GM12801 (cell line): ENCODE results near the gene UBE2E2.

ENCODE experiments used
- TF ChIP-seq, protein P1 (sequence below): IDR thresholded peaks from one replicate; pipeline ENCODE4 v1.5.1; 2011; ENCODE audit warnings: control low read depth; ENCODE audit not compliant: insufficient read length; ENCODE audit errors: extremely low read depth

The UBE2E2 gene

DNA sequence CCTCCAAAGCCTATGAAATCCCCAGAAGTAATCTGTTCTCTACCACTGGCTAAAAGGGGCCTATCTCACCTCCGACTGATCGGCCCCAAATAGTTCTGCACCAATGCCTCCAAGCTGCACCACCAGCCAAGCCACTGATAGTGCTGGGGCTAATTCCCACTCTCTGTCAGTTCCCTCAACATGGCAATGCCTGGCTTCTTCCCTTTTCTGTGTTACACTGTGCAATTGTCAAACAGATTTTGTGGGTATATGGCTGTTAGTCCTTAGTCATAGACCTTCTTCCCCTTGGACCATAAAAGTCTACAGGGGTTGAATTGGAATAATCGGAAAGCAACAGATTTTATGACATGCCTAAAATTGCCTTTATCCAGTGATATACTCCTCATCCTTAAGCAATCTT, 9.3 kb upstream of the UBE2E2 start:
- TF ChIP-seq, protein P1, sequence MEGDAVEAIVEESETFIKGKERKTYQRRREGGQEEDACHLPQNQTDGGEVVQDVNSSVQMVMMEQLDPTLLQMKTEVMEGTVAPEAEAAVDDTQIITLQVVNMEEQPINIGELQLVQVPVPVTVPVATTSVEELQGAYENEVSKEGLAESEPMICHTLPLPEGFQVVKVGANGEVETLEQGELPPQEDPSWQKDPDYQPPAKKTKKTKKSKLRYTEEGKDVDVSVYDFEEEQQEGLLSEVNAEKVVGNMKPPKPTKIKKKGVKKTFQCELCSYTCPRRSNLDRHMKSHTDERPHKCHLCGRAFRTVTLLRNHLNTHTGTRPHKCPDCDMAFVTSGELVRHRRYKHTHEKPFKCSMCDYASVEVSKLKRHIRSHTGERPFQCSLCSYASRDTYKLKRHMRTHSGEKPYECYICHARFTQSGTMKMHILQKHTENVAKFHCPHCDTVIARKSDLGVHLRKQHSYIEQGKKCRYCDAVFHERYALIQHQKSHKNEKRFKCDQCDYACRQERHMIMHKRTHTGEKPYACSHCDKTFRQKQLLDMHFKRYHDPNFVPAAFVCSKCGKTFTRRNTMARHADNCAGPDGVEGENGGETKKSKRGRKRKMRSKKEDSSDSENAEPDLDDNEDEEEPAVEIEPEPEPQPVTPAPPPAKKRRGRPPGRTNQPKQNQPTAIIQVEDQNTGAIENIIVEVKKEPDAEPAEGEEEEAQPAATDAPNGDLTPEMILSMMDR: no peak

DNA sequence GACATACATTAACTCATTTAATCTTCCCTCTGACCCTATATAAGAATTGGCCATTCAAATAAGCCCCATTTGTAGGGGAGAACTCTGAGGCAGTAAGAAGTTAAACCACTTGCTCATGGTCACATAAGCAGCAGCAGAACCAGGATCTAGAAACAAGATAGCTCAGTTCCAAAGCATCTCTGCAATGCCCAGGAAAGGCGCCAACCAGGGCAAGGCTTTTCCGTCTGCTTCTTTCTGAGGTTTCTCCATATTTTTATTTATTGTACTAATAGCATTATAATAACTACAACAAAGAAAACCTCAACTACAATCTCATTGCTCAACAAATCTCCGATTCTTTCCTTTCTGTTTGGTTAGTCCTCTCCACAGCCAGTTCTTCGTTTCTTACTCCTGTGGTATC, 4.3 kb upstream of the UBE2E2 start:
- TF ChIP-seq, protein P1: no peak

DNA sequence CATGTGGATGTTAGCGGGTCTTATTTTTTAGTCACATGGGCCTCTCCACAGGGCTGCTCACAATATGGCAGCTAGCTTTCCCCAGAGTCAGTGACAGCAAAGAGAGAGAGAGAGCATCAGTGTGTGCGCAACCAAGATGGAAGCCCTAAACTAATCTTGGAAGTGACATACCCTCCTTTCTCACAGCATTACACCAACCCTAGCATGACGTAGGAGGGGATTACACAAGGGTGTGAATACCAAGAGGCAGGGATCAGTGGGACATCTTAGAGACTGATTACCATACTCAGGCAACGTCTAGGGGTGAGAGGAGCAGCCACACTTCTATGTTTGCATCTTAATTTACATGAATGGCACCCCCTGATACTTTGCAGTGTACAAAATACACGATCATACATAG, 3.5 kb upstream of the UBE2E2 start:
- TF ChIP-seq, protein P1: no peak

- TF ChIP-seq, protein P1: no peak
Observed at GRCh38 chr3:23201154-23201838, 1.8 kb upstream of the UBE2E2 start.

GRCh38 chr3:23202203-23202920, 765 bp upstream of the UBE2E2 start:
- TF ChIP-seq, protein P1: no peak

DNA sequence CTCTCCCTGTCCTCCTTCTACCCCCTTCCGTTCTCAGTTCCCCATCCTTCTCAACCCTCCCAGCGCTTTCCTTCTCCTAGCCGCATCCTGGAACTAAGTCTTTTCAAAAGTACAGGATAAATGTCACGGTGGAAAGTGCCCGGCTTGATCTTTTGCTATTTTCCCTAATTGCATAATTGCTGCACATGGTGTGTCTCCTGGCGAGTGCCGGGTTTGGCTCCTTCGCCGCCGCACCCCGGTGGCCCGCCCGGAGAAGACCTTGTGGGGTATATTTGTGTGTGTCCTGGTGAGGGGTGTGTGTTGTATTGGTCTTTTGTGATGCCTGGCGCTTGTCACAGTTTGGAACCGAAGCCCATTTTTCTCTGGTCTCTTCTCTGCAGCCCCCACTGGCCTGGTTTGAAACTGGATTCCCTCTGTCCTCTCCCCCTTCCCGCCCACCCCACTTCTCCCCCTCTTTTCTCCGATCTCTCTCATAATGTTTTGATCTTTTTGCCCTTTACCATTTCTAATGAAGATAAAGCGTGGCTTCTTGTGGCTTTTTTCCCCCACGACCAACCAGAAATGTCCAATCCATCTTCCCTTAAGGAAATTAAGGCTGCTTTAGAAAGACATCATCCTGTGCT, 692 bp downstream of the UBE2E2 start:
- TF ChIP-seq, protein P1: no peak

GRCh38 chr3:23206366-23206765, 3.2 kb downstream of the UBE2E2 start:
- TF ChIP-seq, protein P1: no peak
